Effector memory CD4-positive, alpha-beta T cell (primary cell): ENCODE measurements around the gene CNTN5.

Experiments
- DNase-seq, 3 donors: peaks; one replicate each; pipeline ENCODE4 v3.0.0-alpha.2; 2020
- H3K27ac ChIP-seq: 2 replicates; pipeline ENCODE4 v1.7.0; 2013; ENCODE audit warnings: mild to moderate bottlenecking, low read length, moderate library complexity; ENCODE audit not compliant: insufficient read depth, poor library complexity, severe bottlenecking
- H3K27me3 ChIP-seq: replicated peaks from 2 replicates; pipeline ENCODE4 v1.7.0; 2013; ENCODE audit warnings: mild to moderate bottlenecking, low read length; ENCODE audit not compliant: insufficient read depth, control insufficient read depth, poor library complexity, severe bottlenecking
- H3K36me3 ChIP-seq: 2 replicates; pipeline ENCODE4 v1.7.0; 2013; ENCODE audit warnings: mild to moderate bottlenecking, low read length, moderate library complexity; ENCODE audit not compliant: control insufficient read depth, insufficient read depth
- H3K4me1 ChIP-seq: 2 replicates; pipeline ENCODE4 v1.7.0; 2013; ENCODE audit warnings: low read length, mild to moderate bottlenecking; ENCODE audit not compliant: control insufficient read depth, insufficient read depth, poor library complexity, severe bottlenecking
- H3K4me3 ChIP-seq: 2 replicates; pipeline ENCODE4 v1.7.0; 2013; ENCODE audit warnings: low read length, low read depth, mild to moderate bottlenecking; ENCODE audit not compliant: insufficient read depth, poor library complexity, severe bottlenecking
- H3K9me3 ChIP-seq: 2 replicates; pipeline ENCODE4 v1.7.0; 2013; ENCODE audit warnings: mild to moderate bottlenecking, low read length, moderate library complexity; ENCODE audit not compliant: control insufficient read depth

CNTN5 gene

GRCh38 chr11:99307510-99308088, 286.9 kb downstream of the CNTN5 start:
- Histone ChIP-seq H3K4me3 (no peak overlapping the region), H3K9me3 (no peaks in the 10 kb centered on the region), H3K4me1 (no peaks in the 10 kb centered on the region), H3K27me3 (no peaks in the 10 kb centered on the region), H3K27ac (no peak overlapping the region), H3K36me3 (no peaks in the 10 kb centered on the region)
- no peak for DNase-seq

GRCh38 chr11:99311870-99312269, 291.1 kb downstream of the CNTN5 start:
- no peaks in the 10 kb centered on the region for H3K4me1 ChIP-seq
- no peak overlapping the region for H3K4me3 ChIP-seq
- H3K27me3 ChIP-seq: no peaks in the 10 kb centered on the region
- no peaks in the 10 kb centered on the region for H3K36me3 ChIP-seq
- DNase-seq: no peak
- H3K27ac ChIP-seq: no peak overlapping the region
- no peaks in the 10 kb centered on the region for H3K9me3 ChIP-seq

- H3K4me3 ChIP-seq: no peak overlapping the region
Observed at GRCh38 chr11:99316776-99317520, 296.2 kb downstream of the CNTN5 start.

GRCh38 chr11:99320769-99321290, 300.1 kb downstream of the CNTN5 start:
- DNase-seq: no peak
- Histone ChIP-seq H3K9me3 (no peaks in the 10 kb centered on the region), H3K4me3 (no peak overlapping the region), H3K27ac (no peak overlapping the region), H3K4me1 (no peaks in the 10 kb centered on the region), H3K36me3 (no peaks in the 10 kb centered on the region), H3K27me3 (no peaks in the 10 kb centered on the region)

More at GRCh38 chr11:99316776-99317520, 296.2 kb downstream of the CNTN5 start:
- H3K4me1 ChIP-seq: no peaks in the 10 kb centered on the region
- no peaks in the 10 kb centered on the region for H3K36me3 ChIP-seq
- no peak for DNase-seq
- no peak overlapping the region for H3K27ac ChIP-seq
- no peaks in the 10 kb centered on the region for H3K9me3 ChIP-seq
- H3K27me3 ChIP-seq: no peaks in the 10 kb centered on the region

- no peak for DNase-seq
- Histone ChIP-seq H3K36me3 (no peaks in the 10 kb centered on the region), H3K9me3 (no peaks in the 10 kb centered on the region), H3K4me1 (no peaks in the 10 kb centered on the region), H3K4me3 (no peak overlapping the region), H3K27me3 (no peaks in the 10 kb centered on the region), H3K27ac (no peak overlapping the region)
Observed at GRCh38 chr11:99325847-99326246, 305.1 kb downstream of the CNTN5 start.

- Histone ChIP-seq H3K9me3 (no peaks in the 10 kb centered on the region), H3K4me1 (no peaks in the 10 kb centered on the region), H3K27me3 (no peaks in the 10 kb centered on the region), H3K27ac (no peak overlapping the region), H3K36me3 (no peaks in the 10 kb centered on the region), H3K4me3 (no peak overlapping the region)
- DNase-seq: no peak
Observed at GRCh38 chr11:99327066-99327465, 306.3 kb downstream of the CNTN5 start.

- no peak for DNase-seq
Observed at GRCh38 chr11:99327527-99327926, 306.8 kb downstream of the CNTN5 start.

GRCh38 chr11:99333621-99334020, 312.9 kb downstream of the CNTN5 start:
- no peak for DNase-seq
- Histone ChIP-seq H3K36me3 (no peaks in the 10 kb centered on the region), H3K27ac (no peak overlapping the region), H3K9me3 (no peaks in the 10 kb centered on the region), H3K4me3 (no peak overlapping the region), H3K4me1 (no peaks in the 10 kb centered on the region), H3K27me3 (no peaks in the 10 kb centered on the region)

More at GRCh38 chr11:99327527-99327926, 306.8 kb downstream of the CNTN5 start:
- H3K36me3 ChIP-seq: no peaks in the 10 kb centered on the region
- no peak overlapping the region for H3K4me3 ChIP-seq
- no peak overlapping the region for H3K27ac ChIP-seq
- no peaks in the 10 kb centered on the region for H3K9me3 ChIP-seq
- no peaks in the 10 kb centered on the region for H3K27me3 ChIP-seq
- H3K4me1 ChIP-seq: no peaks in the 10 kb centered on the region

GRCh38 chr11:99343117-99343516, 322.4 kb downstream of the CNTN5 start:
- Histone ChIP-seq H3K4me3 (no peak overlapping the region), H3K36me3 (no peaks in the 10 kb centered on the region), H3K27ac (no peak overlapping the region), H3K4me1 (no peaks in the 10 kb centered on the region), H3K27me3 (no peaks in the 10 kb centered on the region), H3K9me3 (no peaks in the 10 kb centered on the region)
- no peak for DNase-seq

GRCh38 chr11:99349151-99349673, 328.5 kb downstream of the CNTN5 start:
- Histone ChIP-seq H3K36me3 (no peaks in the 10 kb centered on the region), H3K4me1 (no peaks in the 10 kb centered on the region), H3K9me3 (peaks cover 3% of the 10 kb centered on the region), H3K4me3 (no peak overlapping the region), H3K27me3 (no peaks in the 10 kb centered on the region), H3K27ac (no peak overlapping the region)
- DNase-seq: no peak
